GM21526 (cell line): ENCODE results near the gene RGP1.

ENCODE experiments used
- ATAC-seq: cut with Tn5 transposase; IDR thresholded peaks from one replicate; pipeline ENCODE4 v1.9.1; 2021; ENCODE audit warnings: moderate library complexity; ENCODE audit not compliant: unreplicated experiment, low FRiP score

The RGP1 gene

GRCh38 chr9:35798658-35799374 is 49.7 kb downstream of the RGP1 start:
- ATAC-seq = no peak

- ATAC-seq = no peak
These were observed 51.4 kb downstream of the RGP1 start for GRCh38 chr9:35800530-35800929.

- no peak for ATAC-seq
These were observed 52.4 kb downstream of the RGP1 start for GRCh38 chr9:35801328-35802128.

GRCh38 chr9:35806101-35806500 is 57.0 kb downstream of the RGP1 start:
- no peak for ATAC-seq
